AG09309 (cell line): ENCODE data around the gene TPH2.

Source experiments
- DNase-seq: peaks from one replicate; pipeline ENCODE4 v3.0.0-alpha.2; 2010; ENCODE audit warnings: low read depth
- H3K4me3 ChIP-seq: 2 replicates; pipeline ENCODE4 v1.5.1; 2011; ENCODE audit warnings: mild to moderate bottlenecking, low read depth, low read length, moderate library complexity; ENCODE audit not compliant: control insufficient read depth
- TF ChIP-seq, protein P1 (sequence below): IDR thresholded peaks from 2 replicates; pipeline ENCODE4 v1.5.1; 2011; ENCODE audit warnings: mild to moderate bottlenecking, low read depth, low read length, inconsistent platforms; ENCODE audit not compliant: insufficient read depth, control insufficient read depth; ENCODE audit errors: missing control alignments

TPH2 gene

DNA sequence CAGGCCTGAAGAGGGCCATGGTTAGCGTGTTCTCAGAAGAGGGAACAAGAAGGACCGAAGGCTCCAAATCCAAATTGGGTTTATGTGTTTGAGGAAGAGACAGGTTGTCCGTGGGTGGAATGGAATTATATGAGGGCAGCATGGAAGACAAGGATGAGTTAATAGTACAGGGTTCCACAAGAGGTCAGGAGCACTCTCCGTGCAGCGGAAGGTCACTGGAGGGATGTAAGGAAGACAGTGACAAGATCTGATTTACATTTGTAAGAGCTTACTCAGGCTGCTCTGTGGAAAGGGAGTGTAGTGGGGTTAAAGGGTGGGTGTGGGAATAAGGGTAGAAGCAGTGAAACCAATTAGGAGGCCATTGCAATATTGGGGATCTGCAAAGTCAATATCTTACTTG lies 97.0 kb downstream of the TPH2 start:
- H3K4me3 ChIP-seq = no peak overlapping the region
- DNase-seq = no peak
- TF ChIP-seq, protein P1, sequence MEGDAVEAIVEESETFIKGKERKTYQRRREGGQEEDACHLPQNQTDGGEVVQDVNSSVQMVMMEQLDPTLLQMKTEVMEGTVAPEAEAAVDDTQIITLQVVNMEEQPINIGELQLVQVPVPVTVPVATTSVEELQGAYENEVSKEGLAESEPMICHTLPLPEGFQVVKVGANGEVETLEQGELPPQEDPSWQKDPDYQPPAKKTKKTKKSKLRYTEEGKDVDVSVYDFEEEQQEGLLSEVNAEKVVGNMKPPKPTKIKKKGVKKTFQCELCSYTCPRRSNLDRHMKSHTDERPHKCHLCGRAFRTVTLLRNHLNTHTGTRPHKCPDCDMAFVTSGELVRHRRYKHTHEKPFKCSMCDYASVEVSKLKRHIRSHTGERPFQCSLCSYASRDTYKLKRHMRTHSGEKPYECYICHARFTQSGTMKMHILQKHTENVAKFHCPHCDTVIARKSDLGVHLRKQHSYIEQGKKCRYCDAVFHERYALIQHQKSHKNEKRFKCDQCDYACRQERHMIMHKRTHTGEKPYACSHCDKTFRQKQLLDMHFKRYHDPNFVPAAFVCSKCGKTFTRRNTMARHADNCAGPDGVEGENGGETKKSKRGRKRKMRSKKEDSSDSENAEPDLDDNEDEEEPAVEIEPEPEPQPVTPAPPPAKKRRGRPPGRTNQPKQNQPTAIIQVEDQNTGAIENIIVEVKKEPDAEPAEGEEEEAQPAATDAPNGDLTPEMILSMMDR = no peak

DNA sequence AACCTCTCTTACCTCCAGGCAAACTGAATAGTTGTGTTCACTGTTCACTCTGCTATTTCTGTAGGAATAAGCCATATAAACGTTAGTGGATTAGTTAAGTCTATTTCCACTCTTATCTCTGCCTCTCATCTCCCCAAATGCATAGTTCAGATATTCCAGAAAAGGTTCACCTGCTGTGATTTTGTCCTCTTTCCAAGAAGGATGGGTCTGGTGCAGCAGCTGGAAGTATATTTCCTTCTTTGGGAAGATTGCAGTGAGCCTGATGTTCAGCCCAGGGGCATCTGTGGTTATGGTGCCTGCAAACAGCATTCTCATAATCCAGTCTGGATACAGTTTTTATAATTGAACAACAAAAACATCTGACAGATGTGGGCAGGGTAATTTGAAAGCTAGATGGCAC lies 97.7 kb downstream of the TPH2 start:
- no peak for DNase-seq
- TF ChIP-seq, protein P1 = no peak
- no peak overlapping the region for H3K4me3 ChIP-seq

DNA sequence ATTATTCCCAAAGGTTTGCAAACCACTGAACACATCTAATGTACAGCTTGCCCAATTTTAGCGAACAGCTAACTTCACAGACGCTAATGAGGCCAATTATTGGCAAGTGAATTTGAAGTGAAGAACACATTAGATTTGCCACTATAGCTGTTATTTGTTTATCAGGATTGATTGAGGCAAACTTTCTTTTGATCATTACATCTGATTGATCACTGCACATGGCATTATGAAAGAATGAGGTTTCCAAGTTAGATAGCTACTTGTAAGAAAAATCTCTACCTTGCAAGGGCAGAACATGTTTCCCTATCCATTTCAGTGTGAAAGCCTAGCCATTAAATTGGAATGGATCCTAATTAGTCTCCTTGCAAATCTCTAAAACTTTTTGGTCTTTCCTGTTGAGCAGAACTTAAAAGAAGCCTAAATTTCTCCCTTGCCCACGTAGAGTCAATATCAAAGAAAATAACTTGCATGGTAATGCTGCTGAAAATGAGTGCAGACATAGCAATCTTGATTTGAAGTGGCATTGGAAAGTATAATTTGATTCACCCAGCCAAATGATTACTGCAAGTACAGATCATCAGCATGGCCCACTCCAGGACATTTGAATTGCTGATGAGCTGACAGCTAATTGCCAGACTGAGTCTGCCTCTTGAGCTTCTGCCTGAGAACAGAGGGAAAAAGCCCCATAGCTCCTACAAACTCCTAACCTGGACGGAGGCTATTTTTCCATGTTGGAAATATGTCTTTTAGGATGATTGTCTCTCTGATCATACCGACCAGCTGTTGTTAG lies 98.6 kb downstream of the TPH2 start:
- no peak for DNase-seq
- TF ChIP-seq, protein P1 = no peak
- H3K4me3 ChIP-seq = no peak overlapping the region

GRCh38 chr12:72041811-72042210 lies 103.2 kb downstream of the TPH2 start:
- no peak for DNase-seq
- H3K4me3 ChIP-seq = no peak overlapping the region
- TF ChIP-seq, protein P1 = no peak

GRCh38 chr12:72053604-72054003 lies 115.0 kb downstream of the TPH2 start:
- no peak overlapping the region for H3K4me3 ChIP-seq
- TF ChIP-seq, protein P1 = no peak
- DNase-seq = no peak

GRCh38 chr12:72054511-72054910 lies 115.9 kb downstream of the TPH2 start:
- TF ChIP-seq, protein P1 = no peak
- DNase-seq = no peak

DNA sequence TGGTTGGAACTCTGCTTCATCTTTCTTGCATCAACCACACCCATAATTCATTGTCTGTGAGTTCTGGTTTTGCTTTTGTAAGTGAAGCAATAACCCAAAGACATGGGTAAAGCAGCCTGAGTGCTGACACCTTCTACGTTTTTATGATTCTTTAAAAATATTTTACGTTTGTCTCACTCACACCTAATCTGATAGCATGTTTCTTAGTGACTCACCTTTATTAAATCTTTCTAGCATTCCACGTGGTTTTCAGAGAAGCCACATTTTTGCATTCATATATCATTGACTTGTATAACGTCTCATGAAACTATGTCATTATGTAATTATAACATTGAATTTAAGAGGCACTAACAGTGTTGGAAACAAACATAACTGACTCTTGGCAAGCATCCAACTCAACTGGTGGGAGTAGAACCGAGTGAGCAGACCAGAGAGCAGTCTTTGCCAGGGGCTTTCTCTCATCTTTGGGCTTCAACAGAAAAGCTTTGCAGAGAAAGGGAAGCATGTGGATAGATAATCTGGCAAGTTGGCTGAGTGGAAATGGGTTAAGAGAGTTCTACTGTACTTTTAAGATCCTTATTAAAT lies 118.8 kb downstream of the TPH2 start:
- TF ChIP-seq, protein P1 = no peak
- H3K4me3 ChIP-seq = no peak overlapping the region
- DNase-seq = no peak

More at GRCh38 chr12:72054511-72054910, 115.9 kb downstream of the TPH2 start:
- no peak overlapping the region for H3K4me3 ChIP-seq
